Stimulated activated naive CD8-positive, alpha-beta T cell treated with anti-CD3 and anti-CD28 coated beads, Interleukin-15, Interleukin-2, amounts not matched to agents 100 U/mL and 50 U/mL, for 24 hours (primary cell): ENCODE data around the gene COPS8.
A peak's percentile ranks its signal among the peaks of the same experiment; 100 is the strongest.

Experiments
- ATAC-seq: fragments of 150-1000 bp; cut with Tn5 transposase; one replicate; pipeline ENCODE4 v1.10.0; 2021
- DNase-seq: peaks from one replicate; pipeline ENCODE4 v3.0.0; 2021

COPS8 gene

DNA sequence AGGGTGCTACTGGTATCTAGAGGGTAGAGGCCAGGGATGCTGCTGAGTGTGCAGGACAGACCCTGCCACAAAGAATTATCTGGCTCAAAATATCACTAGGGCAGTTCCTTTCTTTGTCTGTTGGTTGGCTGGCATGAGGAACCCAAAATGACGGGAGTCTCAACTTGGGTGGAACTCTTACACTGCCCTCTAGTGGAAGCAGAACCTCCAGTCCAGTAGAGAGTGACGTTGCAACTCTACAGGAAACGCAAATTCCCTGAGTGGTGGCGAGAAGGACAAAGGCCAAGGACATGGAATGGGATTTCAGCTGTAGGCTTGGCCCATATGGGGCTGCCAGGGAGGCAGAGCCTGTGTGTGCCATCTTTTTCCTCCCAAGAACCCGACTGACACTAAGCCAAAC is 47.1 kb downstream of the COPS8 start:
- DNase-seq: no peak
- no peak for ATAC-seq

DNA sequence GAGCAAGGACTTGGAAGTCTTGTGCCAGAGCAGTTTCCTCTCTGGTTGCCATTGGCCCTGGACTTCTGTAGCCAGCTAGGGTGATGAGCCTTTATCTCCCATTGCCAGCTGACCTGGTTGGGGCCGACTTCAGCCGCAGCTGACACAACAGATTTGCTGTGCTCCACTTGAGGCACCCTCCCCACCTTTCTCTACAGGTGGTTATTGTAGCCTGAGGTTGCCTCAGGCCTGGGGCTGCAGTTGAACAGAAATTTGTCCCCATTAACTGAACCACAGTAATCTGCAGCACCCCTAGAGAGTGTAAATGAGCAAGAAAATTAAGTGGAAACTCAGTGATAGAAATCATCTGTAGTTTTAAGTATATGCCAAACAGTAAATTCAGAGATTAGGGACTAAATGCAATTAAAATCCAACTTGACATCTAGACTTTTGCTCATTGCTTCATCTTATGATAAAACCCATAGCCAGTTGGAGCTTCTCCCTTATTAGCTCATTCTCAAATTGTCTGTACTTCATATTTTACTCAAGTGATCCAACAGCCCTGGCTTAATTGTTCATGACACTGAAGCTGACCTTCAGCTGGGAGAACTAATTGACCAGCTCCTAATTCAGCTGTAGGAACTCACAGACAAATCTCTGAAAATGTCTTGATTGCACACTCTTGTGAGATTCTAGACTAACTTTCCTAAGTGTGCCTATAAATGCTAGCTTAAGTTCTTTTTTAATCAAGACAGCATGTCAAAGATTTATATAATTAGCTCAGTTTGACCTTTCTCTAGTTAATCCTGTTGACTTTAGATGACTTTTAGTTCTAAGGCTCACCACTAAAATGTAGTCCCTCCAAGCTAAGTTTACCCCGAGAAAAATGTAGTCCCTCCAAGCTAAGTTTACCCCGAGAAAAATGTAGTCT is 48.9 kb downstream of the COPS8 start:
- DNase-seq (no peak), ATAC-seq (no peak)

DNA sequence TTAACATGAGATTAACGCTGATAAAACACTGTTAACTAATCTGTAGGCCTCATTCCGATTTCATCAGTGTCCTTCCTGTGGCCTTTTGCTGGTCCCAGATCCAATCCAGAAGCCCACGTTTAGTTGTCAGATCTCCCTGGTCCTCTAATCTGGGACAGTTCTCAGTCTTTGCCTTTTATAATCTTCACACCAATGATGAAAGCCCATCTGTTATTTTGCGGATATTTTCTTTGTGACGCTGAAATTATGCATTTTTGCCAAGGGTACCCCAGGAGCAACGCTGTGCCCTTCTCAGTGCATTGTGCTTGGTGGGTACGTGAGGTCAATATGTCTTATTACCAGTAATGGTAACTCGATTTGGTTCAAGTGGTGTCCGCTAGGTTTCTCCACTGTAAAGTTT is 51.1 kb downstream of the COPS8 start:
- ATAC-seq (no peak), DNase-seq (no peak)

DNA sequence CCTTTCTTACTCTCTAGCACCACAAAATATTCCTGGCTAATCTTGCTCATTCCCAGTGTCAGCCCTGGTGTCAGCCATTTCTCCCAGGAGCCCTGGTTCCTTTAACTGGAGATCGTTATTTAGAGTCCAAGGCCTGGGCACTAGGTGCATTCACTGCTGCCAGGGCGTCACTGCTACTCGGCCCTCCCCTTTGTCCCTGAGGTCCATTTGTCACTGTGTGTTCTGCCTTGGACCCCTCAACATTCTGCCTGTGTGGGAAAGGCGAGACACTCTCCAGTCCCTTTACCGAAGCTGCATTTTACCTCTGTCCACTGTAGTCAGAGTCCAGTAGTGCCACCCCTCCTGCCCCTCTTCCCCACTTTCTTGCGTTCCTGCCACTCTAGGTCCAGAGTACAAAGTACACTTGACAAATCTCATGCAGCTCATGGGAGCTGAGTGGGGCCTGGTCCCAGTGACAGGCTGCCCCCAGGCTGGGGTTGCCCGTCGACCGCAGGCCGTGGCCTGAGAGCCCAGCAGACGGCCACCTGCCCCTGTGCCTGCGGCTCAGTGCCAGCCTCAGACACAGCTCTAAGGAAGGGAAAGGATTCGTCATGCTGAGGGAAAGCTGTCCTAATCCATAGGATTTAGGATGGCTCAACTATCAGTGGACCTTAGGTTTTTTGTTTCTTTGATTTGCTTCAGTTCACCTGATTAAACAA is 52.1 kb downstream of the COPS8 start:
- DNase-seq (no peak), ATAC-seq (no peak)

DNA sequence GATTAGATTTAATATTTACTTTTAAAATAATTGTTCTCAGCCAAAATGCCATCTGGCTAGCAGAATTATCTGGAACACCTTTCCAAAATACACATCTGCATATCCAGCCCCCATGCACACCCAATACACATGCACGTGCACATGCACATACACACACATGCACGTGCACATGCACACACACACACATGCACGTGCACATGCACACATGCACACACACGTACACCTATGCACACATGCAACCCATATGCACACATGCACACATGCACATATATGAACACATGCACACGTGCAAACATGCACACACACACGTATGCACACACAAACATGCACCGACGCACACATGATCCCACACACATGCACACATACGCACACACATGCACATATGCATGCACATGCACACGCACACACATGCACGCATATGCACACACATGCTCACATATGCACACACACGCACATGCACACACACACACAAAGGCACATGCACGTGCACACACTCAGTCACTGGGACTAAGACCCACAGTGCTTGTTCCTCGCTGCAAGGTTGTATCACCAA is 53.5 kb downstream of the COPS8 start:
- ATAC-seq (no peak), DNase-seq (no peak)

DNA sequence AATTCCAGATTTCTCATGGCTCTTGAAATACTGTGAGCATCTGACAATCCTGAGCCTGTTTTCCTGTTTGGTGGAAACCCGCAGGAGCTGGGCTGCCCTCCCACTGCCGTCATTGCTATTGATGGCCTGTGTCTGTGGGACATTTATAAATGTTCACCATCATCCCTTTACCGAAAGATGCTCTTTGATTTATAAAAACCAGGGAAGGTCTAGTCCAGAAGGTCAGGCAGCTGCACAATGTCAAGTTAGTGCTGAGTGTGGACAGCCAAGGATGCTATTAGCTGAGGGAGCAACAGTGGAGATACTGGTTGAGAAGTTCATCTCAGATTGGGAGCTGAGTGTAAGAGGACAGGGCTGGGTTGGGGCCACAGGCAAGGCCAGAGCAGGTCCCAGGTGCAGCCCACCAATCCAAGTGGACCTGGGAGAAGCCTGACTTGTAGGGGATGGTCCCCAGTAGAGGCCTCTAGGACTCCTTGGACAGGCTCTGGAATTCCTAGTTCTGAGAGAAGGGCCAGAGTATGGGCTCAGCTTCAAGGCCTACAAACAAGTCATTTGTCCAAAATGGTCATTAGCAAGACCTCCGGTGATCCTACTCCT is 55.1 kb downstream of the COPS8 start:
- ATAC-seq: no peak
- DNase-seq: no peak

DNA sequence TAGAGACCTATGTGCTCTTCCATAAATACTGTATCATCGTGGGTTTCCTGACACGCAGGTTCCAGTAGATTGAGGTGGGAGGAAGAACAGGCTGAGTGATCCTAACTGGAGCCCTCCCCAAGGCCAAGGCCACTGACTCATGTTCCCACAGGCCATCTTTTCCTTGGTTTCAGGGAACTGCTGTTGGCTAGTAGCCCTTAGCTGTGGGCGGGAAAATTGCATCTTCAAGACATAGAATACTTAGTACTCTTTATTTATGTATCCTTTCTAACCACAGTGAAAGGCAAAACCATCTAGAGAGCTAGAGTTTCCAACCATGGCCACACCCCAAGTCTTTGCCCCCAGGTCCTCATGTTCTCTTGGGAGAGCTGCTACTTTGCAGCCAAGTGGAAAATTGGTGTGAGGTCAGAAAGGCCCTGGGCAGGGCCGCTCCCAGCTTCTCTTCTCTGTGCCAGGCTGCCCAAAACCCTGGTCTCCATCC is 55.9 kb downstream of the COPS8 start:
- no peak for DNase-seq

DNA sequence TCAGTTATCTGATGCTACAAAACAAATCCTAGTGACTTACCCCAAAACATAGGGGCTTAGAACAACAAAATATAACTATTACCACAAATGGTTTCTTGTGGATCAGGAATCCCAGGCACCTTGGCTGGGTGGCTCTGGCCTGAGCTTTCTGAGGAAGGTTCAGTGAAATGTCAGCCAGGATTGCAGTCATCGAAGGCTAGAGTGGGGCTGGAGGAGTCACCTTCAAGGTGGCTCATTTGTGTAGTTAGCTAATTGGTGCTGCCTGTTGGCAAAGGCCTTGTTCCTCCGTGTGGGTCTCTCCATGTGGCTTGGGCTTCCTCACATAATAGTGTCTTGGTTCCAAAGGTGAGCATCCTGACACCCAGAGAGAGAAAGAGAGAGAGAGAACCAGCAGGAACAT is 57.4 kb downstream of the COPS8 start:
- no peak for DNase-seq
- no peak for ATAC-seq

More for the DNA sequence above, 55.9 kb downstream of the COPS8 start:
- ATAC-seq: peak; percentile 46

DNA sequence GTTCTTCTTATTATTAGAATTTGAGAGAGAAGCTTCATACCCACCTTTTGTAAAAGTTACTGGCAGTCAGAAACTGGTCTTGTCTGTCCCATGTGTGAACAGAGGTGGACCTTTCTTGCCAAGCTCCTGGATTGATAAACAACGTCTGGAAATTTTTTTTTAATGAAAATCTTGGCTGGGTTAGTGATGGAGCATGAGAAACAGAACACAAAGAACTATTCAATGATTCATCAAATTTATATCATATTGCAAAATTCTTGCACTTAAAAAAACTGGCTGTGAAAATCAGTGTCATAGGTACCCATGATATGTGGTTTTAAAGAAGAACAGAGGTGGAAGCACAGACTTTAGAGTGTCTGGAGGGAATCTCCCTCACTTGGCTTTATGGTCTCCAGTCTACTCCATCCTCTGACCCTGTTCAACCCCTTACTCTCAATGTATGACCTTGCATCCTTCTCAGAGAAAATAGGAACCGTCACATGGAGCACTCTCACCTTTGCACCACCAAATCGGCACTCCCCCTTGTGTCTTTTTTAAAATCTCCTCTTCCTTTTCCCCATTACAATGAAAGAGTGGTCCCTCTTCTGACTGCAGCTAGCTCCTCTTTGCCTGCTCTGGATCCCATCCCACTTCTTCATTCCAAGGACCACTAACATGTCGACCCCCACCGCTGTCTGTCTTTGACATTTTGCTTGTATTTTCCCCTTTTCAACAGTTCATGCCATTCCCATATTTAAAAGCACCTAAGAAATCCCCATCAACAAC is 58.2 kb downstream of the COPS8 start:
- ATAC-seq: no peak
- DNase-seq: no peak

DNA sequence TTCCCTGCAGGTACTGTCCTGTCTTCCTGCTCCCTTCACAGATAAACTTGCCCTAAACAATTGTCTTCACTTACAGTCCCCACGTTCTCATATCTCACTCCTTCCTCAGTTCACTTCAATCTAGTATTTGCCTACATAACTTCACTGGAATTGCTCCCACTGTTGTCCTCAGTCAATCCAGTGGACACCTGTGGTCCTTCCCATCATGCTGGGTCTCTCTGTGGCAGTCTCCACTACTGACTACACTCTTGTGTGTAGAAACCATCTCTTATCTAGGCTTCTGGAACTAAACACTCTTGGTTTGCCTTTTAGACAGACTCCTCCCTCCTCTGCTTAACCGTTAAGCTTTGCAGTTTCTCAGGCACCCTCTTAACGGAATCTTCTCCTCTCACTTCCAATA is 58.8 kb downstream of the COPS8 start:
- ATAC-seq (no peak), DNase-seq (no peak)

DNA sequence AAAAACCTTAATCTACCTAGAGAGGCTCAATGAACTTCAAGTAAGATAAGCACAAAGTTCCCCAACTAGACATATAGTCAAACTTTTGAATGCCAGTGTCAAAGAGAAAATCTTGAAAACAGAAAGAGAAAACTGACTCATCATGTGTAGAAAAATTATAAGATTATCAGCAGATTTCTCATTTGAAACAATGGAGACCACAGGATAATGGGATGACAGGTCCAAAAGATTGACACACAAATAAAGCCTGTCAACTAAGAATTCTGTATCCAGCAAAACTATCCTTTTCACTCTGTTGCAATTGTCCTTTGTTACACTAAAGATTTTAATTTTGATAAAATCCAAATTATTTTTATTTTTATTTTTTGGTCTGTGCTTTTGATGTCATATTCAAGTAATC is 61.6 kb downstream of the COPS8 start:
- DNase-seq (no peak), ATAC-seq (no peak)

DNA sequence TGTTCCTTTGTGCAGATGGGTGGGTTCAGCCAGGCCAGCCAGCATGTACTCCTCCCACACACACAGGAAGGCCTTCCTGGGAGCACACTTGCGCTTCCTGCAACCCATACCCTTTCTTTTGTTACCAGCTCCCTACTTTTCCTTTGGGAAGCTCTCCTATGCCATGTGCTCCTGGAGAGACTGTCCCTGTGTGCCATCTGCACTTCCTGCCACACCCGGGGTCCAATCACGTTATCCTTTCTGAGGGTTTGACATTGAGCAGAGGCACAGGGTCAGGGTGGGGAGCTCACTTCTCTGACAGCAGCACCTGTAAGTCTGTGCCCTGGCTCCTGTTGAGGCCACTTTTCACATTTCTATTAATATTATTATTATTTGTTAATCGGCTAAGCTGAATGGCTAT is 62.9 kb downstream of the COPS8 start:
- DNase-seq (no peak), ATAC-seq (no peak)

DNA sequence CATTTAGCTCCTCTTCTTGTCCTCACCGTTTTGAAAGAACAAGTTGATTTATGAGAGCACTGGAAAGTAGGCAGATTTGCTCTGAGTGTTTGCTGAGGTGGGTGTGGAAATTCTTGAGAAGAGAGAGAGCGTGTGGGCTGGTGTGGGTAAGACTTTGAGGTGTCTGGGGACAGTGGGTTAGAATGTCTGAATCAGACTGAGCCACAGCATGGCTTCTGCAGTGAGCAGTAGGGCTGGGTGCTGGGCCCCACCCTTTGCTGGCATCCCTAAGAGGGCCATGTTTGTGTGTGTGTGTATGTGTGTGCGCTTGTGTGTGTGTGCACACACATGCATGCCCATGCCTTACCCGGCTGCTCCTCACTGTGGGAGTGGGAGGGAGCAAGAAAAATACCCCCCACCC is 63.7 kb downstream of the COPS8 start:
- ATAC-seq (peak; percentile 98), DNase-seq (peak; percentile 59)
